ENCODE measurements around the gene GPRASP2.
A peak's percentile ranks its signal among the peaks of the same experiment; 100 is the strongest.

GPRASP2 gene

GRCh38 chrX:102745857-102746584, 33.8 kb downstream of the GPRASP2 start:
- DNase-seq: peak; percentile 3 to 44 (median 10)

- no peak for DNase-seq
Observed at GRCh38 chrX:102765217-102765616, 53.0 kb downstream of the GPRASP2 start.

- no peak for DNase-seq
Observed at GRCh38 chrX:102765809-102766208, 53.6 kb downstream of the GPRASP2 start.

- no peak for DNase-seq
Observed at GRCh38 chrX:102767287-102767686, 55.0 kb downstream of the GPRASP2 start.

All from suppressor macrophage (primary cell).